ENCODE data around the gene MVK.
A peak's percentile ranks its signal among the peaks of the same experiment; 100 is the strongest.
"Not testable (repeated sequence)": the region's sequence is repeated elsewhere in the genome, so short reads cannot be mapped to it uniquely, and the experiment has no call there.

Gene MVK

DNA sequence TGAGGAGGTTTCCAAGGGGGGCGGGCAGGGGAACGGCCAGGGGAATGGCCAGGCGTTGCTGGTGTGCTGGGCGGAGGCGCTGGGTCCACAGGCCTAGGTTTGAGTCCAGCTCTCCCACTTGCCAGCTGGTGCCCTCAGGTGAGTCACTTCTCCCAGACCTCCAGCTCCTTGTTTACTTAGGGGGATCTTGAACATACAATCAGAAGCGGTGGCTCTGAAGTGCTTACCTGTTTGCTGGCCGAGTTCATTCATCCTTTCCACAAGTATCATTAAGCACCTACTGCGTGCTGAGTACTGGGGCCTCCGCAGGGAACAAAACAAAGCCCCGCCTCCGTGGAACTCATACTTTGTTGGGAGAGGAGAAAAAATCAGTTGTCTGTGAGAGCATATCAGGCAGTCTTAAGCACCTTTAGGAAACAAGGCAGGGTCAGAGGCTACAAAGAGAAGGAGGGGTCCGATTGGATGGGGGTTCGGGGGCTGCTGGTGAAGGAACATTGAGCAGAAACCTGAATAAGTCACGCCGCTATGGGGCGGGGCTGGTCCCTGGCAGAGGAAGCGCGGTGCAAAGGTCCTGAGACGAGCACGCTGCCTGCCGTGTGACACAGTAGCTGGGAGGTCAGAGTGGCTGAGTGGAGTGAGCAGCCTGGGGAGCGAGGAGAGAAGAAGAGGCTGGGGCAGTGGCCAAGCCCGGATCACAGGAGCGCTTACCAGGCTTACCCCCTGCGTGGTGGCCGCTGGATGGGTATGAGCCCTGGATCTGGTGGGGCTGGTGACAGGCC lies 15.1 kb downstream of the MVK start:
- no peak for DNase-seq (ENCODE audit: low read depth in 2 of 3, low spot score in 2 of 3)

DNA sequence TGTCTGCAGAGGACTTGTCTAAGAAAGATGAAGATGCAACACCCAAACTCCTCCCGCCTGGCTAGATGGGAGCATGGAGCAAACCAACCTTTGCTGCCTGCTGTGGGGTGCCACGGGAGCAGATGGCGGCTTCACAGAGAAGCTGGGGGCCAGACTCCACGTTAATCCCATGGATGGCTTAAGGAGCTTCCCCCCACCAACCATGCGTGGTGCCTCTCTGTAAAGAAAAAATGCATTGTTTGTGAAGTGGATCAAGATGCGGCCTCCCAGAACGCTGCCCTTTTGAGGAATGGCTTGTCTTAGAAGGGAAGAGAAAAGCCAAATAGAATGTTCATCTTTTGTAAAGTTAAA lies 15.6 kb downstream of the MVK start:
- no peak for DNase-seq (ENCODE audit: low read depth in 2 of 3, low spot score in 2 of 3)

DNA sequence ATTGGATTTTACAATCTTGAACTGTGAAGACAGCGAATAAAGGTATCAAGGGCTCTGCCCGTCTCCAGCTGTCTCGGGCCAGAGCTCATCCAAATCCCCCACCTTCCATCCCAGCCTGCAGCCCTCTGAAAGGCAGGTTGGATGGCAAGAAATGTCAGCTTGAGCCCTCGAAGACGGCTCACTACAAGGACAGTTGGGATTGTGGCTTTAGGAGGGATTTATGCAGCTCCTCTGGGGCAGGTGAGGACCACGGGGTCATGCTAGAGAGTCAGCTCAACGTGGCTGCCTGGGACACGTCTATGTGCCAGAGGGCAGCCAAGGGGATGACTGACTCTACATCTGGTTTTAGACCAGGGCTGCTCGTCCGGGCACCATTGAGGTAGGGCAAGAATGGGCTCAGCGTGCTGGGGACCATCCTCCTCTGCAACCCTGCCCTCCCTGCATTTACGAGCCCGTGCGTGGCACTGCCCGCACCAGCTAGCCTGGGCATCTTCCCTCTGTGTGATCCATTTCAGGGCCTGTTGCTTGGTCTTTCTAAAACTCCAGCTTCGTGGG lies 16.2 kb downstream of the MVK start:
- no peak for DNase-seq (ENCODE audit: low read depth in 2 of 3, low spot score in 2 of 3)

DNA sequence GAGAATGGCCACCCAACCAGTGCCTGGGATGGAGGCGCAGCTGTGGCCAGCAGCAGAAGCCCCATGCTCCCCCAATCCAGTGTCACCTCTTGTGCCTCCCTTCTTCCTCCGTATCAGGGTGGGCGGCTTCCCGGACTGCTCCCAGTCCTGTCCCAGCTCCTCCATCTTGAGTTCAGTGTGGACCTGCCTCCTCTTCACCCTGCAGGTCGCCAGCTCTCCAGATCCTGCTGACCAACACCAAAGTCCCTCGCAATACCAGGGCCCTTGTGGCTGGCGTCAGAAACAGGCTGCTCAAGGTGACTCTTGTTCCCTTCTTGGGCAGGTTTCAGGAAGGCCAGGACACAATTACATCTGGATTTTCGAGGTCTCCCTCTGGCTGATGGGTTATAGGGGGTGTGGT lies 17.0 kb downstream of the MVK start:
- DNase-seq (ENCODE audit: low read depth in 2 of 3, low spot score in 2 of 3) = no peak

DNA sequence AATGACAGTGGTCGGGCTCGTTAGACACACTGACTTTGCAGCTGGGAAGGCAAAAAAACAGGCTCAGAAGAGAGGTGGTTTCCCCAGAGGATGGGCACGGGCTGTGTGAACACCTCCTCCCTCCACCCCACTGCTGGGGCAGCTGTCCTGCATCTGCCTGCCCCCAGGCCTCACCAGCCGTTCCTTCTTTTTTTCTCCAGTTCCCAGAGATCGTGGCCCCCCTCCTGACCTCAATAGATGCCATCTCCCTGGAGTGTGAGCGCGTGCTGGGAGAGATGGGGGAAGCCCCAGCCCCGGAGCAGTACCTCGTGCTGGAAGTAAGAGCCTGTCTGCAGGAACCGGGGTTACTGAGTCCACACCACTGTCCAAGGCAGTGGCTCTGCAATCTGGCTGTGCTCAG lies 17.4 kb downstream of the MVK start:
- DNase-seq (ENCODE audit: low read depth in 2 of 3, low spot score in 2 of 3) = no peak

DNA sequence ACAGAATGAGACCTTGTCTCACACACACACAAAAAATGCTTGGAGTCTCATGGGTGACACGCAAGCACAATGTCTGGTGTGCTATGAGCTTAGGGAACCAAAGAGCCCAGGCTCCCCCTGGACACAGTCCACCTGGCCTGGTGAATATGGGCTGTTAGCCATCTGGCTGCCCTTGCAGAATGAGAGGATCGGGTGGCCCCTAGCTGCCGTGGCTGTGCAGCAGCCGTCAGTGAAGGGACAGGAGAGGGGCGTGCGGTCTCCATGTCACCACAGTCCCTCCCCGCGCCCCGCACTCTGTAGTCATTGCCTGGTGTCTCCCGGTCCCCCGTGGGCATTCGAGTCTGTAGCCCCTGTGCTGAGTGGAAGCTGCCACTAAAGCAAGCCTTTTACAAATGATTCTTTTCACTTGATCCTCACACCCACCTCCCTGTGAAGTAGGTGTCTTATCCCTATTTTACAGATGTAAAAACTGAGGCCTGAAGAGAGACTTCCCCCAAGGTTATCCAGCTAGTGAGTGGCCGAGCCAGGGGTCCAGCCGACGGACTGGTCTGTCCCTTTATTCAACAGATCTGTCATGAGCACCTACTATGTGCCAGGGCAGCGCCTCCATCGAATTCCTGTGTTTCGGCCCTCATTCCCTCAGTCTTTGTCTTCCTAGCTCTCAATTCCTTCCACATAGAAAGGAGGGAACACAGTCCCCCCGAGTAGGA lies 18.8 kb downstream of the MVK start:
- no peak for DNase-seq (ENCODE audit: low read depth in 2 of 3, low spot score in 2 of 3)

DNA sequence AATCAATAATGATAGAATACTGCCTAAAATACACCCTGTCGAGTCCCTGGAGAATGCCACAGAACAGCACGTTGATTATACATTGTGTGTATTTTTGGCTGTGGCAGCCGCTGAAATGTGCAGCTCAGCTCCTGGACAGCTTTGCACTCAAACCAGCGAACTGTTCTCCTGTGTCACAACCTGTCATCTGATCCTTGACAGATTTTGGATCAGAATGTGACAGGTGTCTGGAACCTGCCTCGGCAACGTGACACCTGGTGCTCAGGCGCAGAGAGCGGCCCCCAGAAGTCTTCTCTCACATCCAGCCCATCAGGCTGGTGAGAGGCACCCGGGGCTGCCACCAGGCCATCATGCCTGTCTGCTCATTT lies 19.3 kb downstream of the MVK start:
- DNase-seq (ENCODE audit: low read depth in 2 of 3, low spot score in 2 of 3) = no peak

DNA sequence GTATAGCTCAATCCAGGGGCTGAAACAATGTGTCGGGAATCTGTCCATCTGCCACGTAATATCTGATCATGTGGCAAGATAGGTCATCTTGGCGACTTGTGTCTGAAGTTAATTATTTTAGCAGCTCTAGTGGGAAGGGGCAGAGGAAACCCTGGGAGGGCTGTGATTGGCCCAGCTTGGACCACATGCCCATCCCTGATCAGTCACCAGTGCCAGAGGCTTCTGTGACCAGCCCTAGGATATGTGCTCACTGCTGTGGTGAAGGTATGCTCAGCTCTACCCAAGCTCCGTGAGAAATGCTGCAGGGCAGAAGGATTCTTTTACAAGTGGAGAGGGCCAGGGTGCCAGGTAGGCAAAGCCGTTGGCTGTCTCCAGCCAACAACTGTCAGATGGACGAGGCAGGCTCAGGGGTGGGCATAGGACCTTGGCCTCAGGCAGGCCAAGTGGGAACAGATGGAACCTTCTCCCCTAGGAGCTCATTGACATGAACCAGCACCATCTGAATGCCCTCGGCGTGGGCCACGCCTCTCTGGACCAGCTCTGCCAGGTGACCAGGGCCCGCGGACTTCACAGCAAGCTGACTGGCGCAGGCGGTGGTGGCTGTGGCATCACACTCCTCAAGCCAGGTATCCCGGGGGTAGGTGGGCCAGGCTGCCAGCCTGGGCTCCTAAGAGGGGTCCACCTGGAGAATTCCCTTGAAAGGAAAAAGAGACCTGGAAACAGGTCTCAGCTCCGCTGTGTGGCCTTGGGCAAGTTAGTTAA lies 21.1 kb downstream of the MVK start:
- no peak for DNase-seq (ENCODE audit: low read depth in 2 of 3, low spot score in 2 of 3)

DNA sequence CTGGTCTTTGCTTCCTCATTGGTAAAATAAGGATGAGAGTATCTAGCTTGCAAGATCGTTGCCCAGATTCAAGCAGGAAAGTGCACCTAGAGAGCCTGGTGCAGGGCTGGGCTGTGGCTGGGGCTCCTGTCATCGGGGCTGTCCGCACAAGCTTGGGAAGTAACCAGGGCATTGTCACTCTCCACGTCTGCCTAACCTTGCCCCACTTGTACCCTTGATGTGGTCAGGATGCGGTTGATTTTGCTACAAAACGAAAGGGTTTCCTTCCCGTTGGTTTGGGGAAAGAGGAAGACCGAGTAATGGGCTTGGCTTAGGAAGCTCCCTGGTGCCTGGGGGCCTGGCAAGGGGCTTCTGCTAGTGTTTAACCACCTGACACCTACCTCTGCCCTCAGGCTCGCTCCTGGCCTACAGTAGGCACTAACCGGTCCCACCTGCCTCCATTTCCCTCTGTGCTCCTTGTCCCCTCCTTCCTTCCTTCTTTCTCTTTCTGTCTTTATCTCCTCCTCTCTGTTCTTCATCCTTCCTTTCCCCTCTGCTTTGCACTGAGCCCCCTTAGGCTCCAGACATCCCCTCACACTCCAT lies 21.8 kb downstream of the MVK start:
- peak in 1 of 3 experiments; percentile 10 for DNase-seq (ENCODE audit: low read depth in 2 of 3, low spot score in 2 of 3)

DNA sequence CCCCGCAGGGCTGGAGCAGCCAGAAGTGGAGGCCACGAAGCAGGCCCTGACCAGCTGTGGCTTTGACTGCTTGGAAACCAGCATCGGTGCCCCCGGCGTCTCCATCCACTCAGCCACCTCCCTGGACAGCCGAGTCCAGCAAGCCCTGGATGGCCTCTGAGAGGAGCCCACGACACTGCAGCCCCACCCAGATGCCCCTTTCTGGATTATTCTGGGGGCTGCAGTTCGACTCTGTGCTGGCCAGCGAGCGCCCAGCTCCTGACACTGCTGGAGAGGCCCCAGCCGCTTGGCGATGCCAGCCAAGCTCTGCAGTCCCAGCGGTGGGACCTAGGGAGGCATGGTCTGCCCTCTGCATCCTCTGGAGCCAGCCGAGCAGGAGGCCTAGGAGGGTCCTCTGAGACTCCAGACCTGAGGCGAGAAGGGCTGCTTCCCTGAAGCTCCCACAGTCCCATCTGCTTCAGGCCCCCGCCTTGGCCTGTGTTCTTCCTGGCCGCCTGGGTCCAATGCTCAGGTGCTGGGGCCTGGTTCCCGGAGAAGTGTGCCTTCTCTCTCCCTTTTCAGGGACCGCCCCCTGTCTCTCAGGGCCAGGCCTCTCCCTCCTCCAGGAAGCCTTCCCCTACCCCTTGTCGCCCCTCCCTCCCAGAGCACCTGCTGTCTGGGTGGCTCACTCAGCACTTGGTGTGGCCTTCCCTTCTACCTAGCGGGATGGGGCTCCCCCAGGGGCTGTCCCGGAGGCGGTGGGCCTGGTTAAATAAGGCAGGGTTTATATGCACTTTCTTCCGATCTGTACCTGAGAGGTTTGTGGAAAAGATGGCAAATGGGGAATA lies 23.0 kb downstream of the MVK start:
- DNase-seq (ENCODE audit: low read depth in 2 of 3, low spot score in 2 of 3) = no peak

DNA sequence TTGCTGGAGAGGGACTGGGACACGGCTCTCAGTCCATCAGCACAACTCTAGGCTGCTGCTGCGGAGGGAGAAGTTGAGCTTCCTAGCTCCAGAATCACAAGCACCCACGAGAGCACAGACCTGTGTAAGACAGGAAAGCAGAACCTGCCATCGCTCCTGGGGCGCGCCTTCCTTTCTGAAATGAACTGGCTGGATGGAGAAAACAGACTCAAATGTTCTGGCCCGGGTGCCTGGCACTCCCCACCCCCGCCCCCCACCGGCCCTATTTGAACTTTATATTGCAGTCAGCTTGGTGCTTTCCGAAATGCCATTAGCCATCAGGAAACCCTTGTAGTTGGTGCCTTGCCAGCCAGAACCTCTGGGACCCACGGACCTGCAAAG lies 23.8 kb downstream of the MVK start:
- no peak for DNase-seq (ENCODE audit: low read depth in 2 of 3, low spot score in 2 of 3)

DNA sequence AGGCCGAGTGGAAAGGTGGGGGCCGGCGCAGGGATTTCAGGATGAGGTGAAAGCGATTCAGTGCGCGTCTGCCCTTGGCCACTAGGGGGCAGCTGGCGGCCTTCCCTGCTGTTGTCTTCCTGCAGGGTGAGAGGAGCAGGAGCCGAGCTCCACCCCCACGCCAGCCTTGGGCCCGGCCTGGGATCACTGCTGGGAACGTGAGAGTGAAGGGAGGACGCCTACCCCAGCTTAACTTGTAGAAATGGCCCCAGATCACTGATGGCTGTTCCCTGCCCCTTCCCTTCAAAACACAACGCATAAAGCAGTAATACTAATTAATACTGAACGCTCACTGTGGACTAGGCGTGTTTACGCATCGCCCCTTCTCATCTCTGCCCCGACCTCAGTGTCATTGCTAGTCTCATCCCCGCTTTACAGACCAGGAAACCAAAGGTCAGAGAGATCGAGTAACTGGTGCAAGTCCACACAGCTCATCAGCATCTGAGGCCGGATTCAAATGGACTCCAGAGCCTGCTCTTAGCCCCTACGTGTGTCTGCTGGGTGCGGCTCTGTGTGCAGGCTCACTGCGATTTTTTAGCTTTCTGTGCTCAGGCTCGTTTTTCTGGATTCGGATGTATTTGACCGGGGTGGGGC lies 24.3 kb downstream of the MVK start:
- DNase-seq (ENCODE audit: low read depth in 2 of 3, low spot score in 2 of 3) = peak; percentile 32 to 45 (median 40)

DNA sequence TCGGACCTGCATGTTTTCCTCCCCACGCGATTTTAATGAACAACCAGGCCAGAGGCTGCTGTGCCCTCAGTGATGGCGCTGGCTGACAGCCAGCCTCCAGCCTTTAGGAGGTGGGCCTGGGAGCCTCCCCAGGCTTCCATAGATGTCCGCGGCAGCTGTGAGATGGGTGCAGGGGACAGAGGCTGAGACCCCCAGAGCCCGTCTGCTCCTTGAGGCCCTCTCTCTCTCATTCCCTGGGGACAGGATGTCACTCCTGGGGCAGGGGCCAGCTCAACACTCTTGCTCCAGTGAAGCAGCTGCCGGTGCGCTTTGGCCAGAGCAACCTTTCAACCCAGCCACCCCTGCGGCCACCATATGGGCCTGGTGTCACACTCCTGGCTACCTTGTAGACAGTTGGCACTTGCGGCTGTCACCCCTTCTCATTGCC lies 24.8 kb downstream of the MVK start:
- DNase-seq (ENCODE audit: low read depth in 2 of 3, low spot score in 2 of 3) = no peak

DNA sequence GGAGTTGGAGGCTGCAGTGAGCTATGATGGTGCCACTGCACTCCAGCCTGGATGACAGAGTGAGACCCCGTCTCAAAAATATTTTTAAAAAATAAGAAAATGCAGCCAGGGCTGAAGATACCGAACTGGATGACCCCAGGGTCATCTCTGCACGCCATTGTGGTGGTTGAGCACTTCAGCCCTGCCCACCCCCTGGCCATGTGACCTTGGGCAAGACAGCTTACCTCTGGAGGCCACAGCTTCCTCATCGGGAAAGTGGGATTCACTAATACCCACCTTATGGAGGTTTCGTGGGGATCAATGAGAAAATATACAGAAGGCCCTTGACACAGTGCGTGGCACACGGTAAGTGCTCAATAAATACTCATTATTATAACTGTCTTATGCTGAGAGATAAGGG lies 25.5 kb downstream of the MVK start:
- no peak for DNase-seq (ENCODE audit: low read depth in 2 of 3, low spot score in 2 of 3)

DNA sequence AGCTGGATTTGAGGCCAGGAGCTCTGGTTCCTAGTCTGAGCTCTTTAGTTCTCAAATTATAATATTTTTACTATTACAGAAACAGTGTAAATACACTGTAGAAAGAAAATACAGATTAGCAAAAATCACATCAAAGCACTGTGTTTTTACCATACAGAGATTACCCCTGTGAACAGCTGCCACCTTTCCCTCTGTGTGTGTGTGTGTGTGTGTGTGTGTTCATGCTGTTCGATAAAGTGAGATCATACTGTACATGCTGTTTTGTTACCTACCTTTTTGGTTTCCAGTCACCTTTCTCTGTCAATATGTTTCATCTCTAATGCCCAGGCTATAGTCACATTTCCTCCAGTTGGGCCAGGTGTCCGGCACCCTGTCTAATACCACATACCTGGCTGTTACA lies 26.9 kb downstream of the MVK start:
- no peak for DNase-seq (ENCODE audit: low read depth in 2 of 3, low spot score in 2 of 3)

DNA sequence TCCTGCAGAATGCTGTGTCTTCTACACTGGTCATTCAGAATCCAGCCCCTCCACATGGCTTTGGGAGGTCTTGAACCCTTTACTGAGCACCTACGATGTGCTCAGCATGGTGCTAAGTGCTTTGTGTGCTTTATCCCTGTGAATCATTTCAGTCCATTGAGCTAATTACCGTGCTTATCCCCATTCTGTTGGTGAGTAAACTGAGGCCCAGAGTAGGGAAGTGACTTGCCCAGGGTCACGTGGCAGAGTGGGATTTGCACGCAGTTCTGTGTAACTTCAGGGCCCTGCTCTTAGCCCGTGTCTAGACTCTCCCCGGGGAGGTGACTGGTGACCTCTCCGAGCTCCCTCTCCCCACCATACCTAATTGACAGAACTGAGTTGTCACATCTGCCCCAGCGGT lies 27.4 kb downstream of the MVK start:
- no peak for DNase-seq (ENCODE audit: low read depth in 2 of 3, low spot score in 2 of 3)

DNA sequence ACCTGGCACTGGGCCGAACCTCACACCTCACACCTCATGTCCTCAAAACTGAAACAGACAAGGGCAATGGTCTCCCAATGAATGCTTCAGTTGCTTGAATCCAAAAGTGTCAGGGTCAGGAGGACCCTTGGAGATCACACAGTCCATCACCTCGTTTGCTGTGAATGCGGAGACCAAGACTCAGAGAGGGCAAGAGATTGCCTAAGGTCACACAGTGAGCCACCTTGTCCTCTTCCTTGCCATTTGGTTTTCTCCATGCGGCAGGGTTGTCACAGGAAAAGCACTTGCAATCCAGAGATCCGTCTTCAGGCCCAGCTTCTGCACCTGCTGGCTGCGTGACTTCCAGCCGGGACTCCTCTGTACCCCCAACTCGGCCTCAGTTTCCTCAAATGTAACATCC lies 28.0 kb downstream of the MVK start:
- no peak for DNase-seq (ENCODE audit: low read depth in 2 of 3, low spot score in 2 of 3)

DNA sequence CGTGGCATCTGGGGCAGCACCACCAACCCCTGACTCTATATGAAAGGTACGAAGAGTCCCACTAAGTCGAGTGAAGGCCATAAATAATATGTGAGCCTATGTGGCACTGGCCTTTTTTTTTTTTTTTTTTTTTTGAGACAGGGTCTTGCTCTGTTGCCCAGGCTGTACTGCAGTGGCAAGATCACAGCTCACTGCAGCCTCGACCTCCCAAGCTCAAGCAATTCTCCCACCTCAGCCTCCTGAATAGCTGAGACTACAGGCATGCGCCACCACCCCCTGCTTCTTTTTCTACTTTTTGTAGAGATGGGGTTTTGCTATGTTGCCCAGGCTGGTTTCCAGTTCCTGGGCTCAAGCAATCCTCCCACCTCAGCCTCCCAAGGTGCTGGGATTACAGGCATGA lies 28.5 kb downstream of the MVK start:
- not testable (repeated sequence) for DNase-seq (ENCODE audit: low read depth in 2 of 3, low spot score in 2 of 3)

DNA sequence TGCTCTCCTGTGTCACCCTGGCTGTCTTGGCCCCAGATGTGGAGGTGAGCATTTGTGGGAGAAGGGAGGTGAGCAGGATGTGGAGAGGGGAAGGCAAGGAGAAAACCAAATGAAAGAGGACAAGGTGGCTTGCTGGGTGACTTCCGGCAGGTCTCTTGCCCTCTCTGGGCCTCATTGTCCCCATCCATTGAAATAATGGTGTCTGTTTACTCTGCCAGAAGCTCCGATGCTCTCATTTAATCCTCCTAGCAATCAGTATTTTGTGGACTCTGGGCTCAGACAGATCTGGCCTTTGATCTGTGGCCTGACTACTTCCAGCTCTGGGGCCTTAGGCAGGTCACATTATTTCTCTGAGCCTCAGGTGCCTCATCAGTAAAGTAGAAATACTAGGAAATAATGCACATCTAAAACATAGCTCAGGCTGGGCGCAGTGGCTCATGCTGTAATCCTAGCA lies 30.6 kb downstream of the MVK start:
- DNase-seq (ENCODE audit: low read depth in 2 of 3, low spot score in 2 of 3) = no peak

DNA sequence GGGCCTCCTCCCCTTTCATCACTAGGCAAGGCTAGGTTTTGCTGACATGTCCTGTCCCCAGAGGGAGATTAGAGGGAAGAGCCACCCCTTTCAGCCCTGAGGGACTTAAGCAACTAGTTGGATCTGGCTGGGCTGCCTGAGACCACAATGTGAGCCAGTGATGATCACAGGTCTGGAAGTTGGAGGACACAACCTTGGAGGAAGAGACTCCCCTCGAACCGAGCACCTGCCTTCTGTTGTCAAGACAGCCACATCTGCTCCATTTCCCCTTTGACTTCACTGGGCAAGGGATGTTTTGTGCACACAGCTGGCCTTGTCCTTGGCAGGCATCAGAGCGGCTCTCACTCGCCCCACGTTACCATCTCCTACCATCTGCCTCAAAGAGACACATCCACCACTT lies 31.4 kb downstream of the MVK start:
- DNase-seq (ENCODE audit: low read depth in 2 of 3, low spot score in 2 of 3) = no peak
